ENCODE measurements around the gene BUB1B. TPM values are rescaled to one million over a fixed set of nuclear protein-coding genes. Genes with fewer than 3 reads are reported as not detected.

BUB1B gene
- polyA plus RNA-seq, 1 of the 3 experiments (the other 2 are of a cell fraction), result 12.6 TPM

DNA sequence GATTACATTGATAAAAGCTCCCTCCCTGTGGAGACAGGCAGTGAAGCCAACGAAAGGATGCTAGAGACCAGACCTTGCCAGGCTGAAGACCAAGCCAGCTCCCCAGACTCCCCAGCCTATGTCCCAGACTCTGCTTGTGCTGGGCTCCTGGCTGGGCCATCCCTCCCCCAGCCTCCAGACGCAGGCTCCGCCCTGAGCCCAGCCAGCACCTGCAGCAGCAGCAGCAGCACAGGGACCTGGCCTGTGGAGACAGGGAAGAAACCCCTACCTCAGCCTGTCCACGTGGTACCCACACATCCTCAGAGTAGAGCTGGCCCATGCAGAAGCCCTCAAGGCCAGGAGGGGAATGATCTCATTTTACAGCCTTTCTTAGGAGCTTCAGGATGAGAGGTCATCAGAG lies 108.7 kb downstream of the BUB1B start (continued):
- TF ChIP-seq, protein P1, sequence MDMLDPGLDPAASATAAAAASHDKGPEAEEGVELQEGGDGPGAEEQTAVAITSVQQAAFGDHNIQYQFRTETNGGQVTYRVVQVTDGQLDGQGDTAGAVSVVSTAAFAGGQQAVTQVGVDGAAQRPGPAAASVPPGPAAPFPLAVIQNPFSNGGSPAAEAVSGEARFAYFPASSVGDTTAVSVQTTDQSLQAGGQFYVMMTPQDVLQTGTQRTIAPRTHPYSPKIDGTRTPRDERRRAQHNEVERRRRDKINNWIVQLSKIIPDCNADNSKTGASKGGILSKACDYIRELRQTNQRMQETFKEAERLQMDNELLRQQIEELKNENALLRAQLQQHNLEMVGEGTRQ (IDR thresholded peaks at IDR 0.05; ENCODE audit: borderline replicate concordance, low read depth, low read length), result no peak
- TF ChIP-seq GABPA (IDR thresholded peaks at IDR 0.05; ENCODE audit: low read depth) (no peak), TEAD4 (IDR thresholded peaks at IDR 0.05; ENCODE audit: borderline replicate concordance, insufficient read depth) (no peak)

DNA sequence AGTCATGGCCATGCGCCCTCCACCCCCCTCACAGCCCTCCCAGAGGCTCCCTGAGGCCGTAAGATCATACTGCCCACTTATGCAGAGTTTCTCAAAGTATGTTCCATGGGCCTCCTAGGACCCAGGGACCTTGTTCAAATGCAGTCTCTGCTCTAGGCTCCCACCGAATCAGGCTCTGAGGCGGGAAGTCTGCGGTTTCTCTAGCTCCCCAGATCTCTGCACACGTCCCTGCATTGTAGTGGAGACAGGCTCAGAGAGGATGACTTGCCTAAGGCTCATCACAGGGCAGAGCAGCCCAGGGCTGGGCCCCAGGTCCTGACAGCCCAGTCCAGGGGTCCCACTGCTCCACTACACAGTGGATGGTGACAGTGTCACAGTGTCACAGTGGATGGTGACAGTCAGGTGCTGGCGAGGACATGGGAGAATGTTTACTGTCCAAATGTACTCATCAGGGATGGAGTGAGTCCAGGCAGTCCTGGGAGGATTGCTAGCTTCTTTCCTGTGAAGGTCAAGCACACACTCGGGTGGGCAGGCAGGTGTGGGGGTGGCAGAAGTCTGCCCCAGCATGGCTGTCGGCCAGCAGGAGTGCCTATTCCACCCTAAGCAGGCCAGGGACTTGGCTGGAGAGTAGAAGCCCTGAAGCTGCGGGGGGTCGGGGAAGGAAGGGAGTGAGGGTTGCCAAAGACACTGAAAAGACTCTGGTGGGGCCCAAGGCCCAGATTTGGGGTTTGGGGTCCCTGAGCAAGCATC lies 109.6 kb downstream of the BUB1B start:
- Histone ChIP-seq H3K4me2 (no peak overlapping the region), H3K4me3 (ENCODE audit: low read depth in 2 of 2, low read length in 1 of 2) (no peak overlapping the region), H3F3A (replicated peaks; ENCODE audit: insufficient read depth) (no peaks in the 10 kb centered on the region), H2AFZ (ENCODE audit: low read depth) (no peak overlapping the region), H3K9me2 (no peaks in the 10 kb centered on the region), H3K36me3 (replicated peaks in 1 of 2; ENCODE audit: control insufficient read depth in 1 of 2, insufficient read depth in 2 of 2, low read length in 1 of 2) (no peaks in the 10 kb centered on the region), H4K20me1 (ENCODE audit: insufficient read depth) (no peaks in the 10 kb centered on the region), H3K9me3 (no peaks in the 10 kb centered on the region), H3K27ac (ENCODE audit: low read depth in 2 of 2, low read length in 1 of 2) (no peak overlapping the region), H3K4me1 (ENCODE audit: control insufficient read depth in 1 of 2, insufficient read depth in 2 of 2, low read depth in 1 of 2, low read length in 1 of 2) (peaks cover 0 to 2% of the 10 kb centered on the region in 2 experiments; a peak in 1 of 4 replicates), H3K27me3 (ENCODE audit: insufficient read depth) (no peaks in the 10 kb centered on the region), H3K9ac (no peak overlapping the region), H3K79me2 (ENCODE audit: insufficient read depth) (no peaks in the 10 kb centered on the region)
- ChIA-PET POLR2A (no interaction called here), CTCF (interaction anchor here (0.6 to 25.6 kb wide), 7 partner anchors 9 to 225 kb away, joined by 3 to 868 read pairs (median 210); partner anchors contain the start of genes ANKRD63, INAFM2, PAK6 and PLCB2)
- TF ChIP-seq, protein P2, sequence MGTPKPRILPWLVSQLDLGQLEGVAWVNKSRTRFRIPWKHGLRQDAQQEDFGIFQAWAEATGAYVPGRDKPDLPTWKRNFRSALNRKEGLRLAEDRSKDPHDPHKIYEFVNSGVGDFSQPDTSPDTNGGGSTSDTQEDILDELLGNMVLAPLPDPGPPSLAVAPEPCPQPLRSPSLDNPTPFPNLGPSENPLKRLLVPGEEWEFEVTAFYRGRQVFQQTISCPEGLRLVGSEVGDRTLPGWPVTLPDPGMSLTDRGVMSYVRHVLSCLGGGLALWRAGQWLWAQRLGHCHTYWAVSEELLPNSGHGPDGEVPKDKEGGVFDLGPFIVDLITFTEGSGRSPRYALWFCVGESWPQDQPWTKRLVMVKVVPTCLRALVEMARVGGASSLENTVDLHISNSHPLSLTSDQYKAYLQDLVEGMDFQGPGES (IDR thresholded peaks at IDR 0.05; ENCODE audit: low read depth, low read length), result no peak
- TF ChIP-seq RXRA (IDR thresholded peaks at IDR 0.05; ENCODE audit: borderline replicate concordance, low read depth) (no peak), TAF1 (IDR thresholded peaks at IDR 0.05; ENCODE audit: borderline replicate concordance, low read depth, low read length) (no peak), POLR2AphosphoS5 (IDR thresholded peaks at IDR 0.05; ENCODE audit: low read depth, low read length) (no peak), NRF1 (IDR thresholded peaks at IDR 0.05; ENCODE audit: low read depth, low read length) (no peak), NFIC (IDR thresholded peaks at IDR 0.05; ENCODE audit: borderline replicate concordance) (no peak), EZH2phosphoT487 (IDR thresholded peaks at IDR 0.05; ENCODE audit: borderline replicate concordance, low read depth) (no peak), SIN3A (IDR thresholded peaks at IDR 0.05; ENCODE audit: borderline replicate concordance, low read depth, low read length) (no peak)
- TF ChIP-seq, protein P3, sequence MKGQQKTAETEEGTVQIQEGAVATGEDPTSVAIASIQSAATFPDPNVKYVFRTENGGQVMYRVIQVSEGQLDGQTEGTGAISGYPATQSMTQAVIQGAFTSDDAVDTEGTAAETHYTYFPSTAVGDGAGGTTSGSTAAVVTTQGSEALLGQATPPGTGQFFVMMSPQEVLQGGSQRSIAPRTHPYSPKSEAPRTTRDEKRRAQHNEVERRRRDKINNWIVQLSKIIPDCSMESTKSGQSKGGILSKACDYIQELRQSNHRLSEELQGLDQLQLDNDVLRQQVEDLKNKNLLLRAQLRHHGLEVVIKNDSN (IDR thresholded peaks at IDR 0.05; ENCODE audit: borderline replicate concordance, low read depth), result no peak
- no peak for DNase-seq
- 73% methylated on average over 5 of the region's 11 CpGs for WGBS (ENCODE audit: low lambda C conversion rate)

Other genes with a start within 250 kb of the BUB1B start
- 21.9 and 34.1 TPM in 2 replicates for gene GPR176, start 240.8 kb upstream of the BUB1B start, polyA plus RNA-seq (2012; rRNA removed)
- gene EIF2AK4, start 227.0 kb upstream of the BUB1B start, polyA plus RNA-seq (2012; rRNA removed), result 52.8 and 63.7 TPM in 2 replicates
- gene SRP14, start 121.9 kb upstream of the BUB1B start, polyA plus RNA-seq (2012; rRNA removed), result 489 and 501 TPM in 2 replicates
- gene BMF, start 52.2 kb upstream of the BUB1B start, polyA plus RNA-seq (2012; rRNA removed), result 0.72 and 1.0 TPM in 2 replicates
- gene PAK6, start 78.0 kb downstream of the BUB1B start, polyA plus RNA-seq (2012; rRNA removed), result 0.07 and 0.16 TPM in 2 replicates
- not detected in 2 replicates for gene ANKRD63, start 122.0 kb downstream of the BUB1B start, polyA plus RNA-seq (2012; rRNA removed)
- gene PLCB2, start 146.9 kb downstream of the BUB1B start, polyA plus RNA-seq (2012; rRNA removed), result 0.15 TPM in 2 replicates
- 7.8 and 9.8 TPM in 2 replicates for gene INAFM2, start 162.6 kb downstream of the BUB1B start, polyA plus RNA-seq (2012; rRNA removed)
- gene CCDC9B, start 179.9 kb downstream of the BUB1B start, polyA plus RNA-seq (2012; rRNA removed), result 13.7 and 14.2 TPM in 2 replicates
- gene PHGR1, start 190.0 kb downstream of the BUB1B start, polyA plus RNA-seq (2012; rRNA removed), result not detected in 2 replicates
- 0.08 and 0.12 TPM in 2 replicates for gene DISP2, start 197.2 kb downstream of the BUB1B start, polyA plus RNA-seq (2012; rRNA removed)
- 25.5 and 29.5 TPM in 2 replicates for gene KNSTRN, start 221.7 kb downstream of the BUB1B start, polyA plus RNA-seq (2012; rRNA removed)
- 54.2 and 73.8 TPM in 2 replicates for gene IVD, start 244.7 kb downstream of the BUB1B start, polyA plus RNA-seq (2012; rRNA removed)